HCT116 (cell line): ENCODE measurements around the gene RFTN2. TPM values are rescaled to one million over a fixed set of nuclear protein-coding genes. Genes with fewer than 3 reads are reported as not detected.

Experiments
- ATAC-seq: fragments of 200-7000 bp; cut with Tn5 transposase; 2 replicates; pipeline ENCODE4 v1.9.1; 2020; ENCODE audit warnings: mild to moderate bottlenecking, moderate library complexity
- BruUV-seq: library from RNA; stranded (reverse); fragments of 400-500 nt; replicated peaks from 2 replicates; lab custom pipeline; 2021; lab: Mats Ljungman, UMichigan
- CTCF ChIA-PET: fragments of 300-600 bp; sonication (Branson Sonifier 250); formaldehyde crosslinking; loops from one replicate; lab custom pipeline; 2021; ENCODE audit warnings: antibody characterized with exemption; lab: Charles Lee
- POLR2A ChIA-PET: fragments of 300-600, 350-600 bp; sonication (Branson Sonifier 250); formaldehyde crosslinking; loops from one replicate; lab custom pipeline; 2021; ENCODE audit warnings: antibody characterized with exemption; lab: Charles Lee
- RAD21 ChIA-PET, 2 experiments: fragments of 300-600 bp; sonication (Branson Sonifier 250); formaldehyde crosslinking; loops; one replicate each; lab custom pipeline; 2023; ENCODE audit warnings: low total read pairs in 2 of 2; ENCODE audit not compliant: uncharacterized antibody in 2 of 2, unreplicated experiment in 2 of 2, low non-redundant PET in 1 of 2; lab: Charles Lee
- DNase-seq: peaks from one replicate; pipeline ENCODE4 v3.0.0-alpha.2; 2010; ENCODE audit warnings: low read depth, low spot score
- H2AFZ ChIP-seq: fragments of 200-600 bp; shearing (Covaris generic), sonication (generic); 2 replicates; pipeline ENCODE4 v1.6.1; 2017; ENCODE audit warnings: low read depth, mixed run types, mixed read lengths, antibody characterized with exemption, low read length; ENCODE audit not compliant: poor library complexity, severe bottlenecking
- H3K27ac ChIP-seq: 2 replicates; pipeline ENCODE4 v1.5.1; 2012; ENCODE audit warnings: low read depth, low read length
- H3K27me3 ChIP-seq: fragments of 200-600 bp; sonication (generic); 2 replicates; pipeline ENCODE4 v1.6.1; 2016; ENCODE audit warnings: mixed run types, low read length, mixed read lengths; ENCODE audit not compliant: insufficient read depth
- H3K36me3 ChIP-seq, 2 experiments: fragments of 200-500 bp in 1 of 2; fragments of 200-600 bp in 1 of 2; sonication (Bioruptor generic) in 1 of 2; sonication (generic) in 1 of 2; 2 replicates each; pipeline versions ENCODE4 v1.5.1 to v1.6.1; 2014 to 2016; ENCODE audit warnings: low read length in 2 of 2, inconsistent platforms in 1 of 2, mixed read lengths in 1 of 2, mixed run types in 1 of 2; ENCODE audit not compliant: insufficient read depth in 2 of 2, control insufficient read depth in 1 of 2
- H3K4me1 ChIP-seq, 2 experiments: fragments of 200-600 bp in 1 of 2; sonication (generic) in 1 of 2; 2 replicates each; pipeline versions ENCODE4 v1.5.1 to v1.6.1; 2012 to 2017; ENCODE audit warnings: low read length in 2 of 2, inconsistent platforms in 1 of 2, mild to moderate bottlenecking in 1 of 2, mixed read lengths in 1 of 2, mixed run types in 1 of 2, moderate library complexity in 1 of 2; ENCODE audit not compliant: insufficient read depth in 2 of 2, control insufficient read depth in 1 of 2
- H3K4me2 ChIP-seq: fragments of 200-600 bp; sonication (generic); 2 replicates; pipeline ENCODE4 v1.6.1; 2017; ENCODE audit warnings: mixed run types, low read length, mixed read lengths
- H3K4me3 ChIP-seq, 2 experiments: fragments of 200-600 bp in 1 of 2; sonication (generic) in 1 of 2; replicated peaks in 1 of 2; 2 replicates each; pipeline ENCODE4 v1.5.1; 2011 to 2016; ENCODE audit warnings: low read length in 2 of 2, control low read depth in 1 of 2, low read depth in 1 of 2, mild to moderate bottlenecking in 1 of 2, mixed read lengths in 1 of 2, mixed run types in 1 of 2
- H3K79me2 ChIP-seq: fragments of 200-600 bp; sonication (generic); 2 replicates; pipeline ENCODE4 v1.6.1; 2017; ENCODE audit warnings: mild to moderate bottlenecking, mixed run types, low read length, moderate library complexity, mixed read lengths; ENCODE audit not compliant: insufficient read depth
- H3K9ac ChIP-seq: fragments of 200-600 bp; sonication (generic); 2 replicates; pipeline ENCODE4 v1.6.1; 2016; ENCODE audit warnings: low read length, mixed read lengths
- H3K9me2 ChIP-seq: fragments of 200-600 bp; sonication (generic), shearing (Covaris generic); 2 replicates; pipeline ENCODE4 v1.6.1; 2017; ENCODE audit warnings: mixed run types, mild to moderate bottlenecking, moderate library complexity; ENCODE audit not compliant: insufficient read depth
- H3K9me3 ChIP-seq, 2 experiments: fragments of 200-500 bp in 1 of 2; fragments of 200-600 bp in 1 of 2; sonication (Bioruptor generic) in 1 of 2; sonication (generic) in 1 of 2; 2 replicates each; pipeline ENCODE4 v1.6.1; 2014 to 2017; ENCODE audit warnings: low read length in 2 of 2, mixed read lengths in 2 of 2, inconsistent platforms in 1 of 2, low read depth in 1 of 2, mild to moderate bottlenecking in 1 of 2, mixed run types in 1 of 2, moderate library complexity in 1 of 2; ENCODE audit not compliant: control insufficient read depth in 1 of 2, insufficient read depth in 1 of 2
- H4K20me1 ChIP-seq: fragments of 200-600 bp; sonication (generic), shearing (Covaris generic); 2 replicates; pipeline ENCODE4 v1.6.1; 2017; ENCODE audit warnings: mixed run types, mild to moderate bottlenecking, moderate library complexity; ENCODE audit not compliant: insufficient read depth
- CBX3 ChIP-seq: IDR thresholded peaks from 2 replicates; pipeline ENCODE4 v1.6.1; 2012; ENCODE audit warnings: low read depth
- JUND ChIP-seq: IDR thresholded peaks from 2 replicates; pipeline ENCODE4 v1.6.1; 2012
- POLR2A ChIP-seq: IDR thresholded peaks from 2 replicates; pipeline ENCODE4 v1.7.0; 2011; ENCODE audit warnings: borderline replicate concordance; ENCODE audit not compliant: insufficient read depth, insufficient read length; ENCODE audit errors: extremely low read depth
- POLR2AphosphoS5 ChIP-seq: IDR thresholded peaks from 2 replicates; pipeline ENCODE4 v1.6.1; 2011; ENCODE audit warnings: mild to moderate bottlenecking, low read depth, low read length, moderate library complexity
- SIN3A ChIP-seq: IDR thresholded peaks from 2 replicates; pipeline ENCODE4 v1.6.1; 2012; ENCODE audit warnings: low read depth
- SRF ChIP-seq: IDR thresholded peaks from 2 replicates; pipeline ENCODE4 v1.6.1; 2012; ENCODE audit warnings: low read depth
- TCF7L2 ChIP-seq: IDR thresholded peaks from 2 replicates; pipeline ENCODE4 v1.7.0; 2011; ENCODE audit warnings: borderline replicate concordance, inconsistent platforms; ENCODE audit not compliant: insufficient read depth, insufficient read length; ENCODE audit errors: extremely low read depth
- ZNF274 ChIP-seq: fragments of 200-500 bp; sonication (Bioruptor generic); IDR thresholded peaks from 2 replicates; pipeline ENCODE4 v1.6.1; 2014; ENCODE audit warnings: mild to moderate bottlenecking, low read depth, low read length, inconsistent platforms
- intact Hi-C: fragments of 100-400 bp; cut with micrococcal nuclease; formaldehyde crosslinking; loops from 2 replicates; pipeline ENCODE4 v1.10.0; 2022
- total RNA-seq: library from RNA; stranded (reverse); gene quantifications from one replicate; pipeline ENCODE4 v1.2.1, GENCODE V29; 2021; ENCODE audit not compliant: unreplicated experiment
- TF ChIP-seq, protein P1 (sequence below): IDR thresholded peaks from 2 replicates; pipeline ENCODE4 v1.6.1; 2012; ENCODE audit warnings: low read depth
- TF ChIP-seq, protein P2 (sequence below), 3 experiments: fragments of 200-600 bp in 1 of 3; sonication (generic) in 1 of 3; IDR thresholded peaks in 2 of 3; conservative IDR thresholded peaks in 1 of 3; 2 replicates each; pipeline ENCODE4 v1.5.1; 2012 to 2017; ENCODE audit warnings: low read depth in 2 of 3, low read length in 2 of 3, antibody characterized with exemption in 1 of 3, borderline replicate concordance in 1 of 3, control low read depth in 1 of 3, mild to moderate bottlenecking in 1 of 3, mixed read lengths in 1 of 3, mixed run types in 1 of 3, moderate library complexity in 1 of 3; ENCODE audit not compliant: insufficient read depth in 1 of 3

The RFTN2 gene
- total RNA-seq, 1 experiment from 2014 or later: not detected

DNA sequence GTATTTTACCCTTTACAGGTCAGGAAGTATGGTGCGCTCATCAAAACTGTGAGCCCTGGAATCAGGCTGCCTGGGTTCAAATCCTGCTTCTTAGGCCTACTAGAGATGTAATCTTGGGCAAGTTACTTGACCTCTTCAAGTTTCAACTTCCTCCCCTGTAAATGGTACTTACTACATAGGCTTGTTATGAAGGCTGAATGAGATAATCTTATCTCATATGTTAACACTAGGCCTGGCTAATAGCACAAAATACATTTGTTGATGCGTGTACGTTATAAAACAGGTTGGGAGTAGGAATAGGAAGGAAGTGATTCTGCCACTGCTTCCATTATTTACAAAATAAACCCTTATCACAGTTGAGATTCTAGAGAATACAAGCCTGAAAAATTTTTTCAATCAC, 1.7 kb upstream of the RFTN2 start:
- H3K4me3 ChIP-seq: no peak overlapping the region
- H3K4me1 ChIP-seq: no peaks in the 10 kb centered on the region
- TF ChIP-seq POLR2A (no peak), POLR2AphosphoS5 (no peak), SRF (no peak), TCF7L2 (no peak), JUND (no peak), ZNF274 (no peak), CBX3 (no peak), SIN3A (no peak)
- TF ChIP-seq, protein P1, sequence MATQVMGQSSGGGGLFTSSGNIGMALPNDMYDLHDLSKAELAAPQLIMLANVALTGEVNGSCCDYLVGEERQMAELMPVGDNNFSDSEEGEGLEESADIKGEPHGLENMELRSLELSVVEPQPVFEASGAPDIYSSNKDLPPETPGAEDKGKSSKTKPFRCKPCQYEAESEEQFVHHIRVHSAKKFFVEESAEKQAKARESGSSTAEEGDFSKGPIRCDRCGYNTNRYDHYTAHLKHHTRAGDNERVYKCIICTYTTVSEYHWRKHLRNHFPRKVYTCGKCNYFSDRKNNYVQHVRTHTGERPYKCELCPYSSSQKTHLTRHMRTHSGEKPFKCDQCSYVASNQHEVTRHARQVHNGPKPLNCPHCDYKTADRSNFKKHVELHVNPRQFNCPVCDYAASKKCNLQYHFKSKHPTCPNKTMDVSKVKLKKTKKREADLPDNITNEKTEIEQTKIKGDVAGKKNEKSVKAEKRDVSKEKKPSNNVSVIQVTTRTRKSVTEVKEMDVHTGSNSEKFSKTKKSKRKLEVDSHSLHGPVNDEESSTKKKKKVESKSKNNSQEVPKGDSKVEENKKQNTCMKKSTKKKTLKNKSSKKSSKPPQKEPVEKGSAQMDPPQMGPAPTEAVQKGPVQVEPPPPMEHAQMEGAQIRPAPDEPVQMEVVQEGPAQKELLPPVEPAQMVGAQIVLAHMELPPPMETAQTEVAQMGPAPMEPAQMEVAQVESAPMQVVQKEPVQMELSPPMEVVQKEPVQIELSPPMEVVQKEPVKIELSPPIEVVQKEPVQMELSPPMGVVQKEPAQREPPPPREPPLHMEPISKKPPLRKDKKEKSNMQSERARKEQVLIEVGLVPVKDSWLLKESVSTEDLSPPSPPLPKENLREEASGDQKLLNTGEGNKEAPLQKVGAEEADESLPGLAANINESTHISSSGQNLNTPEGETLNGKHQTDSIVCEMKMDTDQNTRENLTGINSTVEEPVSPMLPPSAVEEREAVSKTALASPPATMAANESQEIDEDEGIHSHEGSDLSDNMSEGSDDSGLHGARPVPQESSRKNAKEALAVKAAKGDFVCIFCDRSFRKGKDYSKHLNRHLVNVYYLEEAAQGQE: no peak
- TF ChIP-seq, protein P2, sequence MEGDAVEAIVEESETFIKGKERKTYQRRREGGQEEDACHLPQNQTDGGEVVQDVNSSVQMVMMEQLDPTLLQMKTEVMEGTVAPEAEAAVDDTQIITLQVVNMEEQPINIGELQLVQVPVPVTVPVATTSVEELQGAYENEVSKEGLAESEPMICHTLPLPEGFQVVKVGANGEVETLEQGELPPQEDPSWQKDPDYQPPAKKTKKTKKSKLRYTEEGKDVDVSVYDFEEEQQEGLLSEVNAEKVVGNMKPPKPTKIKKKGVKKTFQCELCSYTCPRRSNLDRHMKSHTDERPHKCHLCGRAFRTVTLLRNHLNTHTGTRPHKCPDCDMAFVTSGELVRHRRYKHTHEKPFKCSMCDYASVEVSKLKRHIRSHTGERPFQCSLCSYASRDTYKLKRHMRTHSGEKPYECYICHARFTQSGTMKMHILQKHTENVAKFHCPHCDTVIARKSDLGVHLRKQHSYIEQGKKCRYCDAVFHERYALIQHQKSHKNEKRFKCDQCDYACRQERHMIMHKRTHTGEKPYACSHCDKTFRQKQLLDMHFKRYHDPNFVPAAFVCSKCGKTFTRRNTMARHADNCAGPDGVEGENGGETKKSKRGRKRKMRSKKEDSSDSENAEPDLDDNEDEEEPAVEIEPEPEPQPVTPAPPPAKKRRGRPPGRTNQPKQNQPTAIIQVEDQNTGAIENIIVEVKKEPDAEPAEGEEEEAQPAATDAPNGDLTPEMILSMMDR (IDR thresholded peaks at IDR 0.05 in 2 of 3, conservative IDR thresholded peaks at IDR 0.05 in 1 of 3; ENCODE audit: borderline replicate concordance in 1 of 3, insufficient read depth in 1 of 3, low read depth in 2 of 3, low read length in 2 of 3): no peak
- no TSS peak for BruUV-seq
- no peak overlapping the region for H3K27ac ChIP-seq
- H3K4me2 ChIP-seq: no peak overlapping the region
- no peaks in the 10 kb centered on the region for H4K20me1 ChIP-seq
- H3K9me3 ChIP-seq: no peaks in the 10 kb centered on the region
- H3K79me2 ChIP-seq: no peaks in the 10 kb centered on the region
- H3K36me3 ChIP-seq: no peaks in the 10 kb centered on the region
- no peaks in the 10 kb centered on the region for H3K9me2 ChIP-seq
- ATAC-seq (no peak), DNase-seq (no peak)
- H3K27me3 ChIP-seq: no peaks in the 10 kb centered on the region; the same call in 1 of the 2 replicates
- ChIA-PET RAD21 (no interaction called here), CTCF (no interaction called here), POLR2A (no interaction called here)
- H3K9ac ChIP-seq: no peak overlapping the region
- no peak overlapping the region for H2AFZ ChIP-seq
- intact Hi-C loops: no loop called here
